Endothelial cell (in vitro differentiated cells): ENCODE data around the gene NXPH1. TPM values are rescaled to one million over a fixed set of nuclear protein-coding genes. Genes with fewer than 3 reads are reported as not detected.

ENCODE experiments used
- DNase-seq: peaks from one replicate; pipeline ENCODE4 v3.0.0; 2021; ENCODE audit warnings: low spot score
- H3K27ac Mint-ChIP-seq: one replicate; pipeline ENCODE4 v1.8.0; 2021; ENCODE audit warnings: mixed read lengths, inconsistent platforms; ENCODE audit not compliant: unreplicated experiment
- H3K27me3 Mint-ChIP-seq: one replicate; pipeline ENCODE4 v1.8.0; 2021; ENCODE audit warnings: mild to moderate bottlenecking, moderate library complexity, mixed read lengths, inconsistent platforms; ENCODE audit not compliant: unreplicated experiment
- H3K36me3 Mint-ChIP-seq: one replicate; pipeline ENCODE4 v1.8.0; 2021; ENCODE audit warnings: mild to moderate bottlenecking, low read depth, mixed read lengths, inconsistent platforms; ENCODE audit not compliant: unreplicated experiment
- H3K4me1 Mint-ChIP-seq: one replicate; pipeline ENCODE4 v1.8.0; 2021; ENCODE audit warnings: mild to moderate bottlenecking, mixed read lengths, inconsistent platforms; ENCODE audit not compliant: unreplicated experiment
- H3K4me3 Mint-ChIP-seq: one replicate; pipeline ENCODE4 v1.8.0; 2021; ENCODE audit warnings: mild to moderate bottlenecking, mixed read lengths, inconsistent platforms; ENCODE audit not compliant: unreplicated experiment
- H3K9me3 Mint-ChIP-seq: one replicate; pipeline ENCODE4 v1.8.0; 2021; ENCODE audit warnings: mixed read lengths, inconsistent platforms; ENCODE audit not compliant: unreplicated experiment
- CTCF ChIP-seq: fragments of 200-600 bp; sonication (generic); IDR thresholded peaks from one replicate; pipeline ENCODE4 v1.5.0; 2021; ENCODE audit warnings: antibody characterized with exemption; ENCODE audit not compliant: unreplicated experiment
- total RNA-seq: library from RNA; stranded (reverse); fragmentation: NEBNext Ultra II Directional; extraction: Animal tissue kit (Norgen Biotek cat#: 25700); gene quantifications from one replicate; pipeline ENCODE4 v1.2.1, GENCODE V29; 2021; ENCODE audit not compliant: unreplicated experiment

NXPH1 gene
- total RNA-seq, 1 donor from 2014 or later, result not detected

- no peak overlapping the region for H3K4me3 Mint-ChIP-seq
- no peaks in the 10 kb centered on the region for H3K36me3 Mint-ChIP-seq
- no peak for DNase-seq
- peaks cover 25% of the 10 kb centered on the region for H3K4me1 Mint-ChIP-seq
- no peak overlapping the region for H3K27ac Mint-ChIP-seq
- H3K27me3 Mint-ChIP-seq, result peaks cover 23% of the 10 kb centered on the region
- no peaks in the 10 kb centered on the region for H3K9me3 Mint-ChIP-seq
- TF ChIP-seq CTCF, result no peak
These were observed 7.9 kb downstream of the NXPH1 start for GRCh38 chr7:8441106-8441965.

DNA sequence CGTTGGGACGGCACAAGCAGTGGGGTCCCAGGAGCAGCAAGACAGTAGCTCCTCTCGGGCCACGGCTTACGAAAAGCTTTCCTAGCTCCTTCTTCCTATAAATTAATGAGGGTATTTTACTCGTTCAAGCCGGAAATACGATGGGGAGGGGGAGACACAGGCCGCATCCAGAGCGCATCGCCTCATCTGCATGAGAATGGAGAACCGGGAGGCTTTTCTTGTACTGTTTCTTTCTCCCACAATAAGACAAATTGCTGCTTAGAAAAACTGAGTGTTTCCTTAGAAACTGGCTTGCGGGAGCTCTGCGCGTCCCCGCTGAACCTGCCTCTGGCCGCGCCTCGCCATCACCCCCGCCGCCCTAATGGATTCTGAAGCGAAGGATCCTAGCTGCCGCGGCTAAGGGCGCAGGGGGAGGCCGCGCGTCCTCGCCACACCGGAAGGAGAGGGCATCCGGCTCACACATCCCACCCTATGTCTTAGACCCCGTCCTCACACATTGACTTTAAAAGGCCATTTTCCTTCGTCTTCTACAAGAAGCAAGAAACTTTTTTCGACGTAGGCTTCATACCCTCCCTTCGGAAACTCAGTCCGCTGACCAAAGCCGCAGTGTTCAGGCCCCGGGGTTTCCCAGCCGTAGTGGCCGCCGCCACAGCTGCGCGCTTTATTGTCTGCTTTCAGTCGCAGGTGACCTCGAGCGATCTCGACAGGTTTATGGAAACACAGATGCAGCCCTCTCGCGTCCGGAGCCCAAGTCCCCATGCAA, 8.8 kb downstream of the NXPH1 start:
- Mint-ChIP-seq H3K27ac (no peak overlapping the region), H3K27me3 (peaks cover 17% of the 10 kb centered on the region), H3K4me3 (no peak overlapping the region), H3K9me3 (no peaks in the 10 kb centered on the region), H3K4me1 (peaks cover 22% of the 10 kb centered on the region), H3K36me3 (no peaks in the 10 kb centered on the region)
- TF ChIP-seq CTCF, result no peak
- no peak for DNase-seq

- Mint-ChIP-seq H3K36me3 (no peaks in the 10 kb centered on the region), H3K4me3 (peak overlapping the region; percentile 87), H3K4me1 (peaks cover 22% of the 10 kb centered on the region), H3K27me3 (peaks cover 17% of the 10 kb centered on the region), H3K9me3 (no peaks in the 10 kb centered on the region), H3K27ac (no peak overlapping the region)
- peak; percentile 95 for DNase-seq
- no peak for TF ChIP-seq CTCF
These were observed 9.4 kb downstream of the NXPH1 start for GRCh38 chr7:8442814-8443304.

GRCh38 chr7:8443576-8444467, 10.4 kb downstream of the NXPH1 start:
- TF ChIP-seq CTCF, result peak; percentile 45
- H3K9me3 Mint-ChIP-seq, result no peaks in the 10 kb centered on the region
- DNase-seq, result peak; percentile 69

More at GRCh38 chr7:8443576-8444467, 10.4 kb downstream of the NXPH1 start:
- H3K27ac Mint-ChIP-seq, result no peak overlapping the region
- peaks cover 17% of the 10 kb centered on the region for H3K27me3 Mint-ChIP-seq
- peaks cover 22% of the 10 kb centered on the region for H3K4me1 Mint-ChIP-seq
- no peaks in the 10 kb centered on the region for H3K36me3 Mint-ChIP-seq
- peak overlapping the region; percentile 91 for H3K4me3 Mint-ChIP-seq
